Measurements from ENCODE around the gene ALDH1B1.

The ALDH1B1 gene

DNA sequence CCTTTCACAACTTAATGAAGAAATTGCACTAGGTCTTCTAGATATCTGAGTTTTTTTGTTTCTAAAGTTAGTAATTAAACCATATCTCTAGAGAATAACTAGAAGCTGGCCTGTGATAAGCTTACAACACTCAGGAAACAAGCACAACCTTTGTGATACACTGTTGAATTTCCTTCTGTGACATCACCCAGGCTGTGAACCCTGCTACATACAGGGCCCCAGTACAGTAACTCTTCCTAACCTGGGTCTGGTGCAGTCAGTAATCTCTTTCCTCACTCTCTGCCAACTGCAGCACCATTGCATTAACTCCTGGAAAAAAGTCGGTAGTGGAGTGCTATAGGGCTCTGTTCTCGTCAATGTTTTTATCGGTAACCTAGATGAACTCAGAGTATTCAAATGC lies 42.4 kb downstream of the ALDH1B1 start:
- Mint-ChIP-seq H3K27me3 (peaks cover 16% of the 10 kb centered on the region), H3K4me1 (no peaks in the 10 kb centered on the region), H3K27ac (no peak overlapping the region), H3K4me3 (no peak overlapping the region), H3K9me3 (no peaks in the 10 kb centered on the region)
- ATAC-seq = no peak
- DNase-seq = no peak

DNA sequence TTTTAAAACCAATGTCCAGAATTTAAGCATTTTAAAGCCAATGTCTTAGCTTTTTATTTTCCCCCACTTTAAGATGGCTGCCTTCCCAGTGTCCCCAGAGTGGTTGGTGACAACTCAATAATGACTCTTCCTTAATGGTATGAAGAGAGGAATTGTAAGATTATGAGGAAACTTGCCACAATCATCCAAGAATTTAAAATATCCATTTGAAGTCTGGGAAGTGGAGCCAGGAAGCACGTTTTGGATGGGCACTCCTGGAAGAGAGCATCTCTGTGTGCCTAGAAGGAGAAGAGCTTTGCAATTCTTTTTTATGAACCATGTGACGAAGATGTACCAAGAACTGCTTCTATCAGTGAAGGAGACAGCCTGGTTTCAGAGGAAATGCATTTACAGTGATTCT lies 43.0 kb downstream of the ALDH1B1 start:
- peaks cover 23% of the 10 kb centered on the region for H3K27me3 Mint-ChIP-seq
- no peaks in the 10 kb centered on the region for H3K4me1 Mint-ChIP-seq
- no peaks in the 10 kb centered on the region for H3K9me3 Mint-ChIP-seq
- H3K27ac Mint-ChIP-seq = no peak overlapping the region
- DNase-seq (no peak), ATAC-seq (no peak)
- no peak overlapping the region for H3K4me3 Mint-ChIP-seq

DNA sequence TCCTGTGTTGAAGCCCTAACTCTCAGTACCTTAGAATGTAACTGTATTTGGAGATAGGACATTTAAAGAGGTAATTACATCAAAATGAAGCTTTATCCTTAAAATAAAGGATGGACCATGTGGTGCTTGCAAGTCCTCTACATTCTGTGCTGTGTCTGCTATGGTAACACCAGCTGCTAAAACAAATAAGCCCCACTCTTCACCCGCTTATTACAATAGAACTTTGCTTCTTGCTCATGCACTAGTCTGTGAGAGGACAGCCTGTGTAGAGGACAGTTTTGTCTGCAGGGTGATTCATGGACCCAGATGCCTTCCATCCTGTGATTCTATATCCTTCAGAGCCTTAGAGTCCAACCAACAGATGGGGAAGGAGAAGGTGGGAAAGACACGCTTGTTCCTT lies 44.2 kb downstream of the ALDH1B1 start:
- Mint-ChIP-seq H3K4me3 (no peak overlapping the region), H3K4me1 (no peaks in the 10 kb centered on the region), H3K27ac (no peak overlapping the region), H3K27me3 (peaks cover 26% of the 10 kb centered on the region), H3K9me3 (no peaks in the 10 kb centered on the region)
- ATAC-seq = no peak
- no peak for DNase-seq

- no peak overlapping the region for H3K27ac Mint-ChIP-seq
- no peaks in the 10 kb centered on the region for H3K4me1 Mint-ChIP-seq
- H3K27me3 Mint-ChIP-seq = peaks cover 23% of the 10 kb centered on the region
- DNase-seq (no peak), ATAC-seq (no peak)
- no peak overlapping the region for H3K4me3 Mint-ChIP-seq
- H3K9me3 Mint-ChIP-seq = no peaks in the 10 kb centered on the region
These were observed 44.8 kb downstream of the ALDH1B1 start for GRCh38 chr9:38437193-38437823.

DNA sequence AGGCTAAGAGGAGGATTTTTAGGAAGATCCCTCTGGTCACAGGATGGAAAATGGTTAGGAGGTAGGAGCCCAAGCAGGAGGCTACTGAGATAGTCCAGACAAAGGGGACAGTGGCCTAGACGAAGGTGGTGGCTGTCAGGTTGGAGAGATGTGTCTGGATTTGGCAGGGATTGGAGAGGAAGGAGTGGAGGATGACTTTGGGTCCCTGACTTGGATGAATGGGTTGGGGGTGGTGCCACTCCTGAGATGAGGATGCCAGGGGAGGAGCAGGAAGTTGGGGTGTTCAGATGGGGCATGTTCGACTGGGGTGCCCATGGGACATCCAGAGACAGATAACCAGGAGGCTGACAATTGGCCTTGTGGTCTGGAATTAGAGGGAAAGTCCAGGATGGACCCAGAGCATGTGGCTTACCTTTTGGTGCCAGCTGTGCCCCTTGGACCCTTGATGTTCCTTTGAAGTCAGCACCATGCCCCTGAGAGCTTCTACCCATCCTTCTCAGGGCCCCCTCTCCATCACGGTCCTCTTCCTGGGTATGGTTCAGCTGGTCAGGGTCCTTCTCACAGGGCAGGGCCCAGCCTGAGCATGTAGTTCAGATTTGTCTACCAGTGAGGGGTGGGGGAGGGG lies 46.9 kb downstream of the ALDH1B1 start:
- Mint-ChIP-seq H3K4me3 (no peak overlapping the region), H3K4me1 (no peaks in the 10 kb centered on the region), H3K27ac (no peak overlapping the region), H3K9me3 (no peaks in the 10 kb centered on the region), H3K27me3 (peaks cover 19% of the 10 kb centered on the region)
- DNase-seq (no peak), ATAC-seq (no peak)

- Mint-ChIP-seq H3K4me3 (no peak overlapping the region), H3K27me3 (peaks cover 19% of the 10 kb centered on the region), H3K9me3 (no peaks in the 10 kb centered on the region), H3K4me1 (no peaks in the 10 kb centered on the region), H3K27ac (no peak overlapping the region)
- no peak for DNase-seq
- no peak for ATAC-seq
These were observed 47.4 kb downstream of the ALDH1B1 start for GRCh38 chr9:38439916-38440301.

DNA sequence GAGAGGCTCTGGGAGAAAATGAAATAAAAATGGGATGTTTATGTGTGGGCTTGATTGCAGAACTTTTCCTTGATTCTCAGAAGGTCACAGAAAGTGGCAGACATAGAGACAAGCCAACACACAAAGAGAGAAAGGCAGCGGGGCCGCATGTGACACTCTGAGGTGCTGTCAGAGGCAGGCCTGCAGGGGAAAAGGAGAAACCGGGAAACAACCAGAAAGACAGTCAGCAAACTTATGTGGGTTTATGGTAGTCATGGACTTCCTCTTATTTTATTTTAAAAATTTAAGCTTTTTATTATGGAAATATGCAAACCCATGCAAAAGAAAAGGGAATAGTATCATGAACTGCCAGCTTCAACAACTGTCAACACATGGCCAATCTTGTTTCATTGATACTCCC lies 48.0 kb downstream of the ALDH1B1 start:
- Mint-ChIP-seq H3K27me3 (peaks cover 19% of the 10 kb centered on the region), H3K9me3 (no peaks in the 10 kb centered on the region), H3K4me1 (no peaks in the 10 kb centered on the region), H3K4me3 (no peak overlapping the region), H3K27ac (no peak overlapping the region)
- ATAC-seq = no peak
- no peak for DNase-seq

- no peaks in the 10 kb centered on the region for H3K9me3 Mint-ChIP-seq
- H3K4me1 Mint-ChIP-seq = no peaks in the 10 kb centered on the region
- DNase-seq = no peak
- H3K27me3 Mint-ChIP-seq = peaks cover 26% of the 10 kb centered on the region
- ATAC-seq = no peak
- no peak overlapping the region for H3K4me3 Mint-ChIP-seq
- H3K27ac Mint-ChIP-seq = no peak overlapping the region
These were observed 49.0 kb downstream of the ALDH1B1 start for GRCh38 chr9:38441347-38442085.

DNA sequence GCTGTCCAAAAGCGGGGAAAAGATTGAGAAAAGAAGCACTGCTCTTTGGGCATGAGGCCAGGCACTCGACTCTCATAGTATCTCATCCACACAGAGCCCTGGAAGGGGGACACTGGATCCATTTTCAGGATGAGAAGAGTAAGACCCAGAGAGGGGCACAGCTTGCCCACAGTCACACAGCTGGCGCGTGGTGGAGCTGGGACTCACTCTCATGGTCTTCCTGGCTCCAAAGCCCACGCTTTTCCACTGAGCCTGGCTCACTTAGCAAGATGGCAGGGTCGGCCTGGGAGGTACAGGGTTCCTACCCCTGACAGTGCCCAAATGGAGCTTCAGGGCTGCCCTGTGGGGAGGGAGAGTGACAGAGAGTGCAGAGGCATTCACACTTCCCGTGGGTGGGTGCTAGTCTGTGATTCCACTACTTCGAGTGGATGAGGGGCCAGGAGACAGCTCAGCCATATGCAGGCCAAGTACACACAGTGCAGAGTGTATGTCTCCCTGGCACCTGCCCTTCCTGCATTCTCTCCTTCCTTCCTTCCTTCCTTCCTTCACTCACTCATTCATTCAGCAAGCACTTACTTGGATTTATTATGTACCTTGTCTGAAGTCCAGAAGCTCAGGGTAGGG lies 50.1 kb downstream of the ALDH1B1 start:
- Mint-ChIP-seq H3K4me1 (no peaks in the 10 kb centered on the region), H3K27me3 (peaks cover 36% of the 10 kb centered on the region), H3K9me3 (no peaks in the 10 kb centered on the region), H3K4me3 (no peak overlapping the region), H3K27ac (peak overlapping the region in 1 of 2 donors; percentile 84)
- DNase-seq = no peak
- ATAC-seq = no peak

GRCh38 chr9:38443181-38443580 lies 50.7 kb downstream of the ALDH1B1 start:
- ATAC-seq (no peak), DNase-seq (no peak)
- H3K9me3 Mint-ChIP-seq = no peaks in the 10 kb centered on the region
- peaks cover 37% of the 10 kb centered on the region for H3K27me3 Mint-ChIP-seq
- H3K4me3 Mint-ChIP-seq = no peak overlapping the region
- H3K4me1 Mint-ChIP-seq = no peaks in the 10 kb centered on the region
- H3K27ac Mint-ChIP-seq = no peak overlapping the region

DNA sequence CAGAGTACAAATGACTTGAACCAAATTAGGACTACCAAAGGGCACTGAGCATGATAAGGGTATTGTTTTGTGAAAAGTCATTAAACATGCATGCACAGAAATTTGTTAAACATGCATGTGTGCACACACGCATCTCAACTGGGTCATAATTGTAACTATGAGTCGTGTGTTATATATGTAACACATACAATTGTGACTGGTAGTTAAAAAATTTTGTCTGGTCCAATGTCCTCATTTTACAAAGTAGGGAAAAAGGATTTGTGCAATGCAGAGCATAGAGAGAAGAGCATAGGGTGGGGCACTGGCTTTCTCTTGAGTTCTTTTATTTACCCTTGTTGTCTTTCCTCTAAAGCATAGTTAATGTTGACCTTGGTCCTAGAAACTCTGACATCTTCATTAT lies 51.1 kb downstream of the ALDH1B1 start:
- H3K4me3 Mint-ChIP-seq = no peak overlapping the region
- H3K4me1 Mint-ChIP-seq = no peaks in the 10 kb centered on the region
- no peak overlapping the region for H3K27ac Mint-ChIP-seq
- no peak for ATAC-seq
- no peak for DNase-seq
- no peaks in the 10 kb centered on the region for H3K9me3 Mint-ChIP-seq
- peaks cover 37% of the 10 kb centered on the region for H3K27me3 Mint-ChIP-seq

DNA sequence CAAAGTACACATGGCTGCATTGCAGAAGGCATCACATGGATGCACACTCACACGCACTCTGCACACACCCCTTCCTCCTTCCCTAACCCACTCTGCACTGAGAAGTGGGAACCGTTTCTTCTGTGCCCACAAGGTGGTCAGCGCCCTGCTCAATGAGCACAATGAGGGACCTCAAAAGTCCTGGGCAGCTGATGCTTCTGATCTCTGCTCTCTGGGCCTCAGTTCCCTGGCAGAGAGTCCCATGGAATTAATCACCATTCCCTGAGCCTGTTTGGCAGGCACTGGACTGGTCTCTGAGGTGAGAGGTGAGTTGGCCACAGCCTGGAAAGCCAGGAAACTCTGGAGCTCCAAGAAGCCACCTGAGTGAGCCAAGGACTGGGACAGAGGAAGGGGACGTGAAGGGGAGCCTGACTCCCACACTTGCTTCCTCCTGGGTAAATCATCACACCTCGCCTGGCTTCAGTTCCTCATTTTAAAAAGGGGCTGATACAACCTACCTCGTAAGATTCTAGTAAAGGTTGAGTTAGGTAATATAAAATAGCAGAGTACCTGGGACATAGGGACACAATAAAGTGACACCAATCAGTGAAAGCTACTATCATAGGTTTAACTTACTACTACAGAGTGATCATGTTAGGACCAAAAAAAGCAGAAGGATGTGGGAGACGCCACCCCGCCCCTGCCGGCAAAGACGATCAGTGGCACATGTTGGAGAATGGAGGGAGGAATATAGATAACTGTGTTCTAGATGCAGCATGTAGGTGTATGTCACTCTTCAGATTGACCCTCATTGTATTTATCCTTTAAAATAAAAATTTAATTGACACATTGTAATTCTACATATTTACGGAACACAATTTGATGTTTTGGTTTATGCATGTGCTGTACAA lies 52.9 kb downstream of the ALDH1B1 start:
- ATAC-seq (peak; percentile 23), DNase-seq (no peak)
- Mint-ChIP-seq H3K27me3 (peaks cover 22% of the 10 kb centered on the region), H3K4me1 (no peaks in the 10 kb centered on the region), H3K9me3 (no peaks in the 10 kb centered on the region), H3K27ac (no peak overlapping the region), H3K4me3 (no peak overlapping the region)

DNA sequence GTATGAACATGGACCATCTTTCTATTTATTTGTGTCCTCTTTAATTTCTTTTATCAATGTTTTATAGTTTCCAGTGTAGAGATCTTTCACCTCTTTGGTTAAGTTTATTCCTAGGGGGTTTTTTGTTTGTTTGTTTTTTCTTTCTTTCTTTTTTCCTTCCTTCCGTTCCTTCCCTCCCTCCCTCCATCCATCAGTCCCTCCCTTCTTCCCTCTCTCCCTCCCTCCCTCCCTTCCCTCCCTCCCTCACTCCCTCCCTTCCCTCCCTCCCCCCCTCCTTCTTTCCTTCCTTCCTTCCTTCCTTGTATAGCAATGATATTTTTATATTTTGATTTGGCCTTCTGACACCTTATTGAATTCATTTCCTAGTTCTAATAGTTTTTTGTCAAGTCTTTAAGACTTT lies 55.2 kb downstream of the ALDH1B1 start:
- Mint-ChIP-seq H3K4me1 (no peaks in the 10 kb centered on the region), H3K9me3 (peaks cover 0 to 16% of the 10 kb centered on the region in 2 donors), H3K27me3 (peaks cover 18% of the 10 kb centered on the region), H3K27ac (no peak overlapping the region), H3K4me3 (no peak overlapping the region)
- DNase-seq (no peak), ATAC-seq (no peak)
